SH-SY5Y (cell line): ENCODE measurements around the gene FAM13A.

Experiments
- GATA2 ChIP-seq: IDR thresholded peaks from 2 replicates; pipeline ENCODE4 v1.6.1; 2011; ENCODE audit warnings: mild to moderate bottlenecking, low read depth, low read length
- GATA3 ChIP-seq: IDR thresholded peaks from 2 replicates; pipeline ENCODE4 v1.6.1; 2011; ENCODE audit warnings: low read depth, mild to moderate bottlenecking, low read length, moderate library complexity

FAM13A gene

DNA sequence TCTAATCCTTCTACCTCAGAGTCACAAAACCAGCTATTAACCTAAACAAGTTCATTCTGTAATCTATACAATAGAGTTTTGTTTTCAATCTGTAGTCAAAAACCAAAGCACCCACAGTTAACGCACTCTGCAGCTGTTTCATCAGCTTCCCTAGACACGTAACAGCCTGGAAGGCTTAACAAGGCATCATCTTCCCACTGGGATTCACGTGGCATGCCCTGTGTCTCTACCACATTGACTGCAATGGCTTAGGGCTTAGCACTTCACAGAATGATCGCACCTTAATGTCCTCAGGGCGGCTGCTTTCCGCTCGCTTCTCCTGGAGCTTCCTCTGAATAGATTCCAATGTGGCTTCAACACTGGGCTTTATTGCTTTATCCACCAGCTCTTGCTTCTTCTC, 309.6 kb downstream of the FAM13A start:
- TF ChIP-seq GATA3, result no peak
- TF ChIP-seq GATA2, result no peak

DNA sequence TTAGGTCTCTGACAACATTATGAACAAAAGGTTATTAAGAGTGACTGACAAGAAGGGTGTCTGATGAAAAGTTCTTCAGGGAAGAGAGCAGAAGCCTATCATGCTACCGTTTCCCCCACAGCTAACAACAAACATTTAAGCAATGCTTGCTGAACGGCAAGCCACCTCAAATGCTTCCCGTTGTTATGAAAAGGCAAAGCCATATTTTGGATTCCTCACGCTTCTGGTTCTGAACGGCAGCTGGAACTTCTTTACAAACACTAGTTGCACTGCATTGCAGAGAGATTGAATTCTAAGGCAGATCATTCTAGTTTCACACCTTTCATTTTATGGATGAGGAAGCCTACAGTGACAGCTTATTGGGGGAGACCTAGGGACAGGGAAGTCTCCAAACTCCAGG, 310.8 kb downstream of the FAM13A start:
- TF ChIP-seq GATA2, result no peak

DNA sequence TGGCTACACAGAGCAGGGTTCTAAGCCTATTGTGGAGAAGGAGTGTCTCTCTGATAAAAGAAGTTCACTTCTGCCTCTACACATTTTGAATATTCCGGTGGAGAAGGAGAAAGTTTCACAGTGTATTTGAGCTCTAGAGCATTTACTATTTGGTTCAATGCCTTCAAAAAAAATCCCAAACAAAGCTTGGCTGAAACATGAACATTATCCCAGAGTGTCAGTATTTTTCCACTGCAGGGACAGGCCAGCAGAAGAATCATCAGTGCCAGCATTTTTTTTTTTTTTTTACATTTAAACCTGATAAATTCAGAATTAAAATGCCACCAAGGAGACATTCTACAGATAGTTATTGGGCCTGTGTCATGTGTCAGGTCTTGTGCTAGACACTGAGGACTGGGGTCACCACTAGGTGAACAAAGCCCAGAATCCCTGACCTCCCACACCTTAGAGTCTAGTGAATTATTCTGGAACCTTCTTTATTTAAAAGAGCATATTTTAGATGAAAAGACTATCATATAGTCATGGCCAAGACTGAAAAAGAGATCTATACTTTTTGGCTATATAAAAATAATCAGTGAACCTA, 311.3 kb downstream of the FAM13A start:
- TF ChIP-seq GATA2 (no peak), GATA3 (no peak)

DNA sequence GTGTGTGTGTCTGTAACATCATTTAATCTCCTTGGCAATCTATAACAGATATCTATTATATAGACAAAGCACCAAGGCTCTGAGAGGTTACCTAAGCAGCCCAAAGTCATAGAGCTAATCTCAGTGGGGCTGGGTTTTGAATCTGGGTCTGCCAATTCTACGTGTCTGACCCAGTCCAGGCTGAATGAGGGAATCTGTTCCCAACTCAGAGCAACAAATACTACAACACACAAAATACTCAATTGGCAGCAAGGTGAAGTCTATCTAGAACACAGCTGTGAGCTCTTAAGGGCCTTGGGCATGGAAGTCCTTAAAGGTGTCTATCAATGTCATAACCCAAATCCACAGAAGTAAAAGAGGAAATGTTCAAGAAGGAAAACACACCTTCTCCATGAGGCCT, 311.8 kb downstream of the FAM13A start:
- TF ChIP-seq GATA3 (no peak), GATA2 (no peak)

DNA sequence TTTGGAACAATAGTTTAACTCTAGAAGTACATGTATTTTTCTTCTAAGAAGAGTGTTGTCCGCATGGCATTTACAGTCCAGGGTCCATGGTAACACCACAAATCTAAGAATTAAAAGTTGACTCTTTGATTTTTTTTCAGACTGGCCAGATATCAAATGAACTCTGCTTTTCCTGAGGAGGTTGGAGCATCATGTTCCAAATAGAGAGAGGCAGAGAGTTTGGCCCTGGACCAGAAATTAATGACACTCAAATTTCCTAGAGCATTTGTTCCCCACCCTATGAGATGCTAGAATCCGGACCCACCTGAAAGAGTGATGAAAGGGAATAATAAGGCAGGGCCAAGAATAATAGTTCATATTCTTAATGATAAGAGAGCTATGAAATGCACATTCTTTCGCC, 312.4 kb downstream of the FAM13A start:
- TF ChIP-seq GATA3, result no peak
- no peak for TF ChIP-seq GATA2

DNA sequence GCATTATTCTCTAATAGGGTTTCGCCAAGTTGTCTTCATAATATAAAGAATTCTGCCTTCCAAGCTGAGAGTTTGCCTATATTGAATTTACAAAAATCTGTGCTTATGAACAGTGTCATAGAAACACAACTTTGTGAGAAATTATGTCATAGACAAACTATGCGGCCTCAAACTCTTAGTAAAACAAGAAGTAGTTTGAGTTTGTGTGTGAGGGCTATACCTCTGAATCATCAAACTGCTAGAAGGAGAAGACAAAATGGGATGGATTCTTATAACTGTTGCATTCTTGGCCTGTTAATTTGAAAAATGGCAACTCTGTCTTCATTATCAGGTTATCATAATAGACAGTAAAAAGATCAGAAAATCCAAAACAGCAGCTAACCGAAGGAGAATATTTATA, 313.3 kb downstream of the FAM13A start:
- TF ChIP-seq GATA2 (no peak), GATA3 (no peak)

DNA sequence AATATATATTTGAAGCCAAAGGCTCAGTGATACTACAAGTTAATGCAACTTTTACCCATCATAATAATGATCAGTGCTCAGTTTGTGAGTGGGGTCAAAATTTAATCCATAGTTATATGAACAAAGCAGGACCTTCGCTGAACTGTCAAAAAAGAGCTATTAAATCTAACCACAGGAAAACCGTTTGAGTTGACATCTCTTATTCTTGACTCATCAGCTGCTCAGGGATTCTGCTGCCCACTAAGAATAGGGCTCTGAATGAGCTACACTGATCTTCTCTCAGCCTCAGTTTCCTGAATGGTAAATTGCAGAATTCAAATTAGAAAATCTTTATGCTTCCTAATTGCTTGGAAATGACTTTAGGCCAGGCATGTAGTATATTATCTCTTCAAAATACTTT, 314.4 kb downstream of the FAM13A start:
- TF ChIP-seq GATA3 (no peak), GATA2 (no peak)

DNA sequence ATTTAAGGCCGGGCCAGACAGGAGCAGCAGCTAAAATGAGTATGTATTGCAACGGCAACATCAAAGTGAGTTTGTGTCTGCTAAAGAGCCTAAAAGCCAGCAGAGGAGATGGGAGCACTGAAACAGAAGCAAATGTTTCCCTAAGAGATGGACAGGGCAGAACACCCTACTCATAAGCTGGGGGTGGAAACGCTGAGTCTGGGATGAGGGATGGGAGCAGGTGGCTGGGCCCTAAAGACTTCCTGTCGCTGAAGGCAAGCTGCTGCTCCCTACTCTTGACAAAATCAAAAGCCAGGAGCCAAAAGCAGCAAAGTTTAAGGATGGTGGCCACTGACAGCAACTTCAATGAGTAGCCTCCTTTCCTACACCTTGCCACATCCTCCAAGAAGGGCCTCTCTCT, 318.8 kb downstream of the FAM13A start:
- TF ChIP-seq GATA2 (no peak), GATA3 (no peak)

DNA sequence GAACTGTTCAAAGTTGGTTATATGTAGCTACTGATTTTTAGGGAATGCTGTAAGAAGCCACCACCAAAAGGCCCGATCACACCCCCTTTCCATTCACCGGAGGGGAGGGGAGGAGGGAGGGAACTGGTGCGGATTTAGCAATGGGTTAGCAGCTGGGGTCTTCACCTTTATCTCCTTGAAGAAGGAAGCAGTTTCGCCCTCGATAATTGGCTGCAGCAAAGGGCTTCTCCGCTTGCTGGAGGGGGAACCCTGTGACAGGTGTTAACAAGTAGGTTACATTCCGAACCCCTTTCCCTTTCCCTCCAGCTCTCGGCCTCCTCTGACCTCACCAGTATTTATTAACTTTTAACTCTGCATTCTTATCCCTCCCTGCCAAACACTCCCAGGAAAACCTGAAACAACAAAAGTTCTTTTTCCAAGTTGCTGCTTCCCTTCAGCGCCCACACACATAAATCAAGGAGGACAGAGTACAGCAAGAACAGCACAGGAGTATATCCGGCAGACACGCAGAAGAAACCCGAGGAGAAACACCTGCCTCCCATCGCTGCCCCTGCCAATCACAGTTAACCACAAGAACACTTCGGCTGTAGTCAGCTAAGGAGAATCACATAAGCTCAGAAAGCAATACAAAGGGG, 319.6 kb downstream of the FAM13A start:
- TF ChIP-seq GATA3 (no peak), GATA2 (no peak)

DNA sequence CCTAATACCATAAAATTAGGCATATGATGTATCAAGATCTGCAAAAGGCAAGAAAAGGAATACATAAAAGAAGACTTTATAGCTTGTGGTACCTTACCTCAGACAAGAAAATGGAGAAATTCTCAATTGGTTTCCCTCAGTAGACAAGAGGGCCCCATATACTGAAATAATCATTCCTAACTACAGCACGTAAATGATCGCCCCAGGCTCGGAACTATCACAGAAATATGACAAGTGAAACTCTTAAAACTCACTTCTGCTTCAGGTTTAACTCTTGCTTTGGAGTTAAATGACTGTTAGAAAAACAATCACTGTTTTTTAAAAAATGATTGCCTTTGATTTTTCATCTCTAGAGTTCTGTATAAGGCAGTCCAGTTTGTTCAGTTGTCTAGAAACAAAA, 320.7 kb downstream of the FAM13A start:
- TF ChIP-seq GATA3 (no peak), GATA2 (no peak)

DNA sequence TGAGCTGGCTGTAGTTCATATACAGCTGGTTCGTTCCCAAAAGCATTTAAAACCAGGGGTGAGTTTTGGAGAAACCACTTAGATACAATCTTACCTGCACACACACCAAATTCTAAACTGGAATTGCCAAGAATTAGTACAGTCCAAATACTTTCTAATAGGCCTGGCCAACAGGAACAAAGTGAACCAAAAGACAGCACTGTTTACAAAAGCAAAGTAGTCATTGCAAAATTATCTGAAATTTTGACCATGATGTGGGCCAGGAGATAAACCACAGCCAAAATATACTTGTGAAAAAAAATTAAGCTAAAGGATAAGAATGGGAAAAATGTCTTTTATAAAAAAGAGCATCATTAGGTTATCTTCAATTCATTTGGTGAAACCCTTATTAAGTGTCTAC, 321.4 kb downstream of the FAM13A start:
- TF ChIP-seq GATA2, result no peak
- TF ChIP-seq GATA3, result no peak

DNA sequence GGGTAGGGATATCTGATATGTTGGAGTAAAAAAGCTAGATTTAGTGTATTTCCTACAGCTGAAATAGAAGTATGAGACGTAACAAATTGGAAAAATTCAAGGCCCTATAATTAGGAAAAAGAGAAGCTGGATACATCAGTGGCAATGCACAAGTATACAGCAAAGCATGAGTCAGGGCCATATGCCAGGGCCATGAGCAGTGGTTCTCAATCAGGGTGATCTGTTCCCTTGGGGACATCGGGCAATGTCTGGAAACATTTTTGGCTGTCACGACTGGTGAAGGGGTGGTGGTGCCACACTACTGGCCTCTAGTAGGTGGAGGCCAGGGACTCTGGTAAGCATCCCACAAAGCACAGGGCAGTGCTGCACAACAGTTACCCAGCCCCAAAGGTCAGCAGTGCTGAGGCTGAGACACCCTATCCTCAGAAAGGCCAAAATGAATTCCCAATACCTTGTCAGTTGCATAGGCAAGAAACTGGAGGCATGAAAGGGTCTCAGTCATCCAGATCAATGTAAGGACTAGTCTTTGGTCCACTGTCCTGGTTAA, 322.5 kb downstream of the FAM13A start:
- TF ChIP-seq GATA3 (no peak), GATA2 (no peak)

DNA sequence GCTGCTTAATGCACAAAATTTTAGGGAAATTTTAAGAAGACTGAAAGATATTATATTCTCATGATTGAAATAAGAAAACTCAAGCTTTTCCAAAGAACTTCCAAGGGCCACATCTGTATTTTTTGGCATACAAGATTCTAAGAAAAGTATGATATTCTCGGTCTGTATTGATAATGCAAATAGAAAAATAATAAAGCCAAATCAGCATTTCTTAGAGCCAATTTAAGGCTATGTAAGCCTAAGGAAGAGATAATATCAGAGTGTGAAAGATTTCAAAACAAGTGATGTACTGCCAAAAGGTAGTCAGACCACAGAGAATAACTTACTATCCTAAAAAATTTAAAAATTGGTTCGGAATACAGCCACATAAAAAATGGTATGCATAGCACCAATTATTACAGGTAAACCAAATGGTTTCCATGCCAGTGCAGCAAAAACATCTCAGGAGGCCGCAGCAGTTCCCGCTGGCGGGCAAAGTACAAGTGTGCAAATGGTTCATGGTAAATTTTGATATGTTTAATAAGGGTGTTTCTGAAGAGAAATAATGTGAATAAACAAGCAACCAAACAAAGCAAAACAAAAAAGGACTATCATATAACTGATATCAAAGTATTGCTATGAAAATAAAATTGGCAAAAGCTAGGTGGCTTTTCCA, 324.1 kb downstream of the FAM13A start:
- TF ChIP-seq GATA2 (no peak), GATA3 (no peak)

DNA sequence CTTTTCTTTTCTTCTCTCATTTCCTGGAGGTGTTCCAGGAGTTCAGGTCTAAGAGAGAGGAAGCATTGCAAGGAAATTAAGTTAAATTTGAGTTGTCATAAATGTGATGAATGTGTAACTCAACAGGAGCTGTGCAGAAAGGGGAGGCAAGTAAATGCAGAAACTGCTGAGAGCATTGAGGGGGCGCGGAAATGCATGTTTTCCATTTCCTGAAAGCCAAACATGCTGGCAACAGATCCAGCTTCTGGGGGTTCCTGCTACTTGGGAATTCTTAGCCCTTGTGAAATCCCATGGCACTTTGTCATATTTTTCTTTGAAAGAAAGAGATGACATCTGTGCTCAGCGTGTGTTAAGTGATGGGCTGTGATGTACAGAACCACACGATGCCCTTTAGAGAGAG, 325.6 kb downstream of the FAM13A start:
- TF ChIP-seq GATA3 (no peak), GATA2 (no peak)

DNA sequence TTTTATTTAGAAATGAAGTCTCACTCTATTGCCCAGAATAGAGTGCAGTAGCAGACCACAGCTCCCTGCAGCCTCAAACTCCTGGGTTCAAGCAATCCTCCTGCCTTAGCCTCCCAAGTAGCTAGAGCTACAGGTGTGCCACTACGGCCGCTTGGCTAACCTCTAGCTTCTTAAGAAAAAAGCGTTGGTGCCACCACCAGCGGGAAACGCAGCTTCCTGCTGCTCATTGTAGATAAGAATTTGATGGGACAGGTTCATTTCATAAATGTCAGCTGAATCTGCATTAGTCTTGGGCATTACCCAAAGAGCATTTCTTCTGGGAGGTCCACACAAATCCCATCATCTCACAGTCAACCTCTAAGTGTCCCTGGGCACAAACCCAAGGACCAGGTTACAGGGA, 326.2 kb downstream of the FAM13A start:
- no peak for TF ChIP-seq GATA3
- TF ChIP-seq GATA2, result no peak

DNA sequence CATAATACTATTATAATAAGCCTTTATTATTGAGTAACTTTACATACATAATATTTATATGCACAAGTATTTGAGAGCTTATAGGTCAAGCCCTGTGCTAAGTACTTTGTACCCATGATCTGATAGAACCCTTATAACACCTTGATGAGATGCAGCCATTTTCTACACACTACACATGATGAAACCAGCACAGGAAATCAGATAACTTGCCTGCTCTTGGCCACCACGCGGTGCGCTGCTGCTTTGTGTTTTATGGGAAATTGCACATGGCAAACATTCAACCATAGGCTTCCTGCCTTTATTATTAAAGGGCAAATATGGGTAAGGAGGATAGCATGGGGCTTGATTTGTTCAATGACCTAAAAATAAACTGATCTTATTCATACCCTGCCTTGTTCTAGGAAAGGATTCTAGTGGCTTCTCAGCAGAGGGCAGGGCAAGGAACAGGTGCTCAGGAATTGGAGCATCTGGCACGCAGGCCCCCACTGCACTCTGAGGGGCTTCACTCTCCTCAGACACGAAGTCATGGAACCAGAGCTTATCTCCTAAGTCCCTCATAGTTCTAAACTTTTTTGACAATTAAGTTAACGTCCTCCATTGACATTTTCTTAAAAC, 327.7 kb downstream of the FAM13A start:
- TF ChIP-seq GATA2 (no peak), GATA3 (no peak)

DNA sequence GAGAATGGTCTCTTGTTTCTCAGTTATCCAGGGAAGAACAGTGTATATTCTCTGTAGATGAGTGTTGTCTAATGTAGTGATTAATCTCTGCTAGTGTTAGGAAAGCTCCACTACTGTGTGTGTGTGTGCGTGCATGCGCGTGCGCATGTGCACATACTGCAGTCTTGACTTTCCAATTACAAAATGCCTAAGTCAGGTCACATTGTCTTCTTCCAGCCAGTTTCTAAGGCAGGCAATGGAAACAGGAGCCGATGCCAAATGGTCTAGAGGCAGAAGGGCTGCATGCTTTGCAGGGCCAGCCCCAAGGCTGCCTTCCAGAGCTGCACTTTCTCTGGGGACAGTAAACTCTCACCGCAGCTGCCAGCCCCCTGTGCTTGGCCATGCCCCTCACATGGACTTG, 328.8 kb downstream of the FAM13A start:
- TF ChIP-seq GATA3 (no peak), GATA2 (no peak)
